NT2/D1 (cell line): ENCODE data around the gene SHISA3.

Source experiments
- DNase-seq: peaks from one replicate; pipeline ENCODE4 v3.0.0-alpha.2; 2011; ENCODE audit warnings: low read depth, low spot score
- H3K27me3 ChIP-seq: 2 replicates; pipeline ENCODE4 v1.6.0; 2011; ENCODE audit warnings: mild to moderate bottlenecking; ENCODE audit not compliant: insufficient read length, insufficient read depth
- H3K36me3 ChIP-seq: 2 replicates; pipeline ENCODE4 v1.6.1; 2011; ENCODE audit warnings: mild to moderate bottlenecking, low read length, mixed read lengths; ENCODE audit not compliant: insufficient read depth, insufficient read length
- H3K4me1 ChIP-seq: 2 replicates; pipeline ENCODE4 v1.5.1; 2011; ENCODE audit not compliant: insufficient read depth, insufficient read length
- H3K4me3 ChIP-seq: 2 replicates; pipeline ENCODE4 v1.5.1; 2011; ENCODE audit warnings: low read depth; ENCODE audit not compliant: insufficient read length
- H3K9ac ChIP-seq: 2 replicates; pipeline ENCODE4 v1.6.0; 2011; ENCODE audit warnings: low read depth; ENCODE audit not compliant: insufficient read length
- H3K9me3 ChIP-seq: 2 replicates; pipeline ENCODE4 v1.5.1; 2011; ENCODE audit warnings: mild to moderate bottlenecking, low read length; ENCODE audit not compliant: insufficient read depth
- SUZ12 ChIP-seq: IDR thresholded peaks from 2 replicates; pipeline ENCODE4 v1.6.1; 2011; ENCODE audit not compliant: insufficient read length, insufficient read depth; ENCODE audit errors: extremely low read depth
- YY1 ChIP-seq: IDR thresholded peaks from 2 replicates; pipeline ENCODE4 v1.6.1; 2011; ENCODE audit not compliant: insufficient read length, insufficient read depth
- ZNF274 ChIP-seq: IDR thresholded peaks from 2 replicates; pipeline ENCODE4 v1.6.1; 2011; ENCODE audit warnings: mild to moderate bottlenecking, low read depth, low read length

Gene SHISA3

DNA sequence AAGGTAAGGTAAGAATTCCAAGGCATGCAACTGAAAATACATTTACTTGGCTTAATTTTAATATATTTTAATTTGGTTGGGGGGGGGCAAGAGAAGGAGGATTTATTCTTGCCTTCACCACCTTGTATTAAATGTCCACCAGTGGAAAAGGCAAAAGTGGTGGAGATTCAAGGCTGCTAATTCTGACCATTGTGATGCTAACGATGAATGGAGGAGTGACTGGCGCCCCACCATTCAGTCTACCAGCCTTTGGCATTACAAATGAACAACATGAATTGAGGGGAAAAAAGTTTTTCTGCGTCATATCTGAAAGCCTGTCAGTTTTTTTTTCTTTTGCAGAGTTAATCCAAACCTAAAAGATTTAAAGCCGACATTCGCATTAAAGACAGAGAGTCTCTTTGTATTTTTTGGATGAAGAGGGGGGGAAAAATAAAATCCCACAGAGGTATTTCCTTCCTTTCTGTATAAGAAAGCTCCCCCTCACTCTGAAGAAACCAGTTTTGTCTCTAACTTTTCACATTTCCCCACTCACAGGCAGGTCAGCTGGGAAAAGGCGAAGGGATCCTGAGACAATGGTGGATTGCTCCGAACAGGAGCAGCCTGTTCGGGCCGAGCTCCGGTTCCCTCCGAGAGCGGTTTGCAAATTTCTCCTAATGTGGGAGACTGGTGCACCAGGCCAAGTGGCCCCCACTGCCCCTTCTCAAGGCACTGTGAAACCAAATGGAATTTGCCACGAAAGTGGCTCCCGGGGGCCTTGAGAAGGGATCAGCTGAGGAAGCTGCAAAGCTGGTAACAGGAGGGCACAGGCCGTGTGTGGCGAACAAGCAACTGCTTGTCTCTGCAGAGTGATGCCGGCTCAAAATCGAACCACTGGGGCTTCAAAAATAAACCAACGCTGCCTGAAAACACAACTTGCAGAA lies 28.1 kb downstream of the SHISA3 start:
- no peak overlapping the region for H3K9ac ChIP-seq
- no peaks in the 10 kb centered on the region for H3K27me3 ChIP-seq
- no peaks in the 10 kb centered on the region for H3K36me3 ChIP-seq
- TF ChIP-seq YY1 (no peak), SUZ12 (no peak), ZNF274 (no peak)
- no peaks in the 10 kb centered on the region for H3K9me3 ChIP-seq
- H3K4me1 ChIP-seq: no peaks in the 10 kb centered on the region
- no peak overlapping the region for H3K4me3 ChIP-seq
- peak; percentile 38 for DNase-seq

- no peak for TF ChIP-seq ZNF274
- no peak for TF ChIP-seq YY1
- no peak for TF ChIP-seq SUZ12
- Histone ChIP-seq H3K4me1 (no peaks in the 10 kb centered on the region), H3K36me3 (no peaks in the 10 kb centered on the region), H3K9ac (no peak overlapping the region), H3K4me3 (no peak overlapping the region), H3K9me3 (no peaks in the 10 kb centered on the region), H3K27me3 (no peaks in the 10 kb centered on the region)
- DNase-seq: no peak
These were observed 30.7 kb downstream of the SHISA3 start for GRCh38 chr4:42428036-42428435.

GRCh38 chr4:42436928-42437565 lies 39.8 kb downstream of the SHISA3 start:
- TF ChIP-seq SUZ12 (no peak), ZNF274 (no peak), YY1 (no peak)
- no peak for DNase-seq
- Histone ChIP-seq H3K27me3 (no peaks in the 10 kb centered on the region), H3K4me3 (no peak overlapping the region), H3K9me3 (no peaks in the 10 kb centered on the region), H3K4me1 (no peaks in the 10 kb centered on the region), H3K36me3 (no peaks in the 10 kb centered on the region), H3K9ac (no peak overlapping the region)

DNA sequence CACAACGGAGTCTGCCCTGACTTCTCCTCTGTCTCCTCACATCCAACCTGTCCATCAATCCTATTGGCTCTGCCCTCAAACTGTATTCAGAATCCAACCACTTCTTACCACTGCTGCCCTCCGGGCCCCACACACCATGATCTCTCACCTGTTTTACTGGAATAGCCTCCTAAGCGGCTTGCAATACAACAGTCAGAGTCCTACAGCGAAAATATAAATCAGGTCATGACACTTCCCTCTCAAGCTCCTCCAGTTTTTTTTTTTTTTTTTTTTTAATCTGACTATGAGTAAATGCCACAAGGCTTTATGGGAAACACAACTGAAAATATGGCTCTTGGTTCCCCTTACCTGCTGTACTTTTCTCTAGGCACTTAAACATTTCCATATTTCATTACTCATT lies 42.8 kb downstream of the SHISA3 start:
- H3K36me3 ChIP-seq: no peaks in the 10 kb centered on the region
- no peak overlapping the region for H3K9ac ChIP-seq
- DNase-seq: no peak
- no peaks in the 10 kb centered on the region for H3K27me3 ChIP-seq
- no peaks in the 10 kb centered on the region for H3K4me1 ChIP-seq
- no peak for TF ChIP-seq ZNF274
- TF ChIP-seq YY1: no peak
- TF ChIP-seq SUZ12: no peak
- no peak overlapping the region for H3K4me3 ChIP-seq
- H3K9me3 ChIP-seq: no peaks in the 10 kb centered on the region

DNA sequence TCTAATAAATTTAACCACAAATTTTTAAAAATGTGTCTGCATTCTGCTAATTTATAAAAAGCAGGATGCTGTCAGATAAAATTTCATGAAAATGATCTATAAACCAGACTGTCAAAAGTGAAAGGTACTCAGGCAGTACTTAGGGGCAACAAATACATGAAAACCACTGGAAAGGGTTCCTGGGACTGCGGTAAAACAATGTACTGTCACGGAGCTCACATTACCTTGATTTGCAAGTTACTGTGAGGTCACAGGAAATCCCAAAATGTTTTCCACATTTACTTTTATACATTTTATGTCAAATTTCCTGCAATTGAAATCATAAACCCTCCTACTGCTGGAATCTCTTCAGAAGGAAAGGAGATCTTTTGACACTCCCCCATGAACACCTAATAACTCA lies 45.3 kb downstream of the SHISA3 start:
- no peaks in the 10 kb centered on the region for H3K36me3 ChIP-seq
- no peak for DNase-seq
- TF ChIP-seq ZNF274 (no peak), SUZ12 (no peak), YY1 (no peak)
- no peak overlapping the region for H3K9ac ChIP-seq
- H3K27me3 ChIP-seq: no peaks in the 10 kb centered on the region
- H3K9me3 ChIP-seq: no peaks in the 10 kb centered on the region
- no peak overlapping the region for H3K4me3 ChIP-seq
- no peaks in the 10 kb centered on the region for H3K4me1 ChIP-seq

DNA sequence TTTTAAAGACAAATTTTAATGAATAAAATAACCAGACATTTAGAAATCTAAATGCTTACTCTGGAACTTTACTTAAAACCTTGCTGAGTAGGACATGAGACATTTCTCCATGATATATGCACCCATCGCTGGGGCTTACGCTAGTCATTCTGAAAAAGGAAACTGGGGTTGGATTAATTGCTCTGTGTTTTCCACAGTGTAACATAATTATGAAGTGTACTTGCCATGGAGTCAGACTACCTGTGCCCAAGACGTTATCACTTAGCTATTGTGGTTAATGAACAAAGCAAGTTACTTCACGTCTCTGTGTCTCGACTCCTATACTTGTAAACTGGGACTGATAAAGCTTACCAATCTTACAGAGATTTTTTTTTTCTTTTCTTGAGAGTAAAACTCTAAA lies 47.8 kb downstream of the SHISA3 start:
- H3K4me3 ChIP-seq: no peak overlapping the region
- no peak for TF ChIP-seq YY1
- no peak for TF ChIP-seq SUZ12
- TF ChIP-seq ZNF274: no peak
- H3K9me3 ChIP-seq: no peaks in the 10 kb centered on the region
- no peaks in the 10 kb centered on the region for H3K4me1 ChIP-seq
- H3K27me3 ChIP-seq: no peaks in the 10 kb centered on the region
- H3K9ac ChIP-seq: no peak overlapping the region
- no peak for DNase-seq
- no peaks in the 10 kb centered on the region for H3K36me3 ChIP-seq

GRCh38 chr4:42446823-42447222 lies 49.5 kb downstream of the SHISA3 start:
- Histone ChIP-seq H3K4me3 (no peak overlapping the region), H3K4me1 (no peaks in the 10 kb centered on the region), H3K9ac (no peak overlapping the region), H3K27me3 (no peaks in the 10 kb centered on the region), H3K9me3 (no peaks in the 10 kb centered on the region), H3K36me3 (no peaks in the 10 kb centered on the region)
- TF ChIP-seq YY1 (no peak), SUZ12 (no peak), ZNF274 (no peak)
- no peak for DNase-seq
